ENCODE measurements around the gene ULK2.

Gene ULK2

GRCh38 chr17:19724501-19725420, 143.0 kb downstream of the ULK2 start:
- Mint-ChIP-seq H3K36me3 (ENCODE audit: low read depth) (no peaks in the 10 kb centered on the region), H3K27ac (peak overlapping the region; percentile 6), H3K27me3 (no peaks in the 10 kb centered on the region), H3K9me3 (no peaks in the 10 kb centered on the region), H3K4me3 (peak overlapping the region; percentile 46), H3K4me1 (peaks cover 10% of the 10 kb centered on the region)
- ATAC-seq (peak; percentile 65), DNase-seq (peak; percentile 55)

GRCh38 chr17:19723964-19724363, 143.8 kb downstream of the ULK2 start:
- Mint-ChIP-seq H3K36me3 (ENCODE audit: low read depth) (no peaks in the 10 kb centered on the region), H3K27me3 (no peaks in the 10 kb centered on the region), H3K4me1 (peaks cover 10% of the 10 kb centered on the region), H3K4me3 (no peak overlapping the region), H3K27ac (no peak overlapping the region), H3K9me3 (no peaks in the 10 kb centered on the region)
- DNase-seq (no peak), ATAC-seq (peak; percentile 9)

Data from activated naive CD8-positive, alpha-beta T cell treated with anti-CD3 and anti-CD28 coated beads, Interleukin-2, amount 50 U/mL, for 24 hours (primary cell).